ENCODE data around the gene KRTAP27-1.

KRTAP27-1 gene, protein sequence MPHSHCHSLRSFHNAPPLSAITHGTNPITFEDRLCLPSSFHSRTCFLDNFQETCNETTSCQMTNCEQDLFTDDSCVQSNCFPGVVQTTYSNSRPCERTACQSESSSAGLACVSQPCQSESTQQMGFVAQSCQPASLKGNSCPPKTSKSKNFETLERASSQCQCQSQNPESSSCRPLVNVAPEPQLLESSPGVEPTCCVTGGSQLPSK

DNA sequence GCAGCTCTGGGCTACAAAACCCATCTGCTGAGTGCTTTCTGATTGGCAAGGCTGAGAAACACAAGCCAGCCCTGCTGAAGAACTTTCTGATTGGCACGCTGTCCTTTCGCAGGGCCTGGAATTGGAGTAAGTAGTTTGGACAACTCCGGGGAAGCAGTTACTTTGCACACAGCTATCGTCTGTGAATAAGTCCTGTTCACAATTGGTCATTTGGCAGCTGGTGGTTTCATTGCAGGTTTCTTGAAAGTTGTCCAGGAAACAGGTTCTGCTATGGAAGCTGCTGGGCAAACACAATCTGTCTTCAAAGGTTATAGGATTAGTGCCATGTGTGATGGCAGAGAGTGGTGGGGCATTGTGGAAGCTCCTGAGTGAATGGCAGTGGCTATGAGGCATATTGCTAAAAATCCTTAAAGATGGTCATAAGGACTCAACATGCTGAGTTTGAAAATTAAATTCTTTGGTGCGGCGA, at the start of gene KRTAP27-1:
TSS of gene KRTAP27-1 (minus strand) at position 419 of the 469 bp plus-strand sequence. CDS start at position 393, 26 bp downstream.
- DNase-seq, result no peak

DNA sequence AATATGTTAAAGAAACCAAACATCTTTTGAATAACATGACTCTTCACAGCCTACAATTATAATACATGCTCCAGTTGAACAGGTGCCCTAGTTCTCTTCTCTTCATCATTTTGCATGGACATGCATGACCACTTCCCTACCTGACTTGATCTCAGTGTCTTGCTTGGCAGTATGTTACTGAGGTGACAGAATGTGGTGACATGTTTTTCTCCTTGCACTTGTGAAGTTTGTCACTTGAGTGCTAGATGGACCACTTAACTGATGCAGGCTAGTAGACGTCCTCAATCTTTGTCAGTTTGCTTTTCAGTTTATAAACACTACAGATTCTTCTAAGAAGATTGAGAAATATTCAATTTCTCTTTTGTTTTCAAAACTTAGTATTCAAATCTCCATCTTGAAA, 44.7 kb upstream of the KRTAP27-1 start:
- DNase-seq, result no peak

DNA sequence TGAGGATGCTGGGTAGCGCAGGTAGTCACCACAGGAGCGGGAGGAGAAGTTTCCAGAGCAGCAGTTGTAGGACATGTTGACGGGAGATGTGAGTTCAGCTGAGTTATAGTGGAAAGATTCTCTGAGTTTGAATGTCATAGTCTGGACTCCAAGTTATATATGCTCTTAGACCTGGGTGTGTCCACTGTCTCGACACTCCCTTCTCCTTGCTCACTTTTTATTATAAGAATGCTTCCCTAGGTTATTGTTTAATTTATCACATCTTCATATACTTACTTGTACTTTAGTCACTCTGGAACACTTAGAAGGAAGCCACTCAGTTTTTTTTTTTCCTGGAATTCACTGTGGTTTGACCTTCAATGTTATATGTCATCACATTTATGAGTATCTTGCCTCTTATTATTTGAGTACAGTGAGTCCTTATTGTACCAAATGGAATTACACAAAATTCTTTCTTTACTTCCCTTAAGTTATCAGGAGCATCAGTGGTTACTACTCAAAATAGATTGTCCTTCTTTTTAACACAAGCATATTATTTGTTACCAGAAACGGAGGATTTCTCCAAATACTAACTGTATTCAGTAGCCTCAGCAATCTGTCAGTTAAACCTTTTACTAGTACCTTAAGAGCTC, 34.8 kb upstream of the KRTAP27-1 start, which contains the start of gene KRTAP13-2:
TSS of gene KRTAP13-2 (minus strand) at position 133 of the 632 bp plus-strand sequence. CDS start at position 75, 58 bp downstream.
- no peak for DNase-seq

- no peak for DNase-seq
Observed at GRCh38 chr21:30355906-30356305, 18.4 kb upstream of the KRTAP27-1 start.

DNA sequence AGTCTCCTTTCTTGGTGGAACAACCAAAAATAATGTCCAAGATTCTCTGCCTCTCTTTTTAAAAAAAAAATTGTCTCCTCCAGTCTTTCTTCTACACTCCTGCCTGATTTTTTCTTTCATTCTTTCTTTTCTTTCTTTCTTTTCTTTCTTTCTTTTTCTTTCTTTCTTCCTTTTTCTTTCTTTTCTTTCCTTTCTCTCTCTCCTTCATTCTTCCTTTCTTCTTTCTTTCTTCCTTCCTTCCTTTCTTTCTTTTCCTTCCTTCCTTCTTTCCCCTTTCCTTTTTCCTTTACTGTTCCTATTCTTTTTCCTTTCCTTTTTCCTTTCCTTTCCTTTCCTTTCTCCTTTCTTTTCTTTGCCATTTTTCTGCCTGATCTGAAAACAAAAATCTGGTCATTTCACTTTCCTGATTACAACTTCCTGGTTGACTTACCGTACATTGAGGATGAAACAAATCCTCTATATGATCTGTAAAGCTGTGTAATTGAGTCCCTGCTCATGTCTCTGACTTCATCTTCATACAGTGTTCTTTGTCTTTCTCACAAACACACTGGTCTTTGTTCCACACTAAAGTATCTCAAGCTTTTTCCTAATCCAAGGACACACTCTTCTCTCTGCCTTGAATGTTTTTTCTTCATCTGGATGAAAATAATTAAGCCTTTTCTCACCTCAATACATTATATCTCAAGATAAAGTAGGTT, 17.0 kb upstream of the KRTAP27-1 start:
- no peak for DNase-seq

GRCh38 chr21:30351534-30351933, 14.0 kb upstream of the KRTAP27-1 start:
- DNase-seq, result no peak

DNA sequence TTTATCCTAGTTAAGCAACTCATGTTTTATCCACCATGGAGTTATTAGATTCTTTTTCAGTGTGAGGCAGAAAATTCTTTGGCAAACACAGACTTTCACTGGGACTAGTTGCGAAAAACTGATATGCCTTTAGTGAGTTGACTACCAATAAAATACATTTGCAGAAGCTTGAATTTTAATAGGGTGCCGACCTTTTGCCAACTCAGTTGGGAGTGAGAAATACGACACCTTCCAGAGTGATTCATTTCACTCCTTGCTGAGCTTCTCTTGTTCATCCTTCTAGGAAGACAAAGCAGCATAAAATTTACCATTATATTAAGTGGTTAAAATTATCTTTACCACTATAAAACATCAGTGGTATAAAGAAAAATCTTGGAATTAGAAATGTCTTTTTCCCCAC, 12.1 kb upstream of the KRTAP27-1 start:
- no peak for DNase-seq

- DNase-seq, result no peak
Observed at GRCh38 chr21:30348506-30348905, 11.0 kb upstream of the KRTAP27-1 start, which contains the start of gene KRTAP23-1. TSS of gene KRTAP23-1 (minus strand) at chr21:30348606. CDS start at chr21:30348606, 0 bp downstream.

- DNase-seq, result no peak
Observed at GRCh38 chr21:30345014-30345413, 7.5 kb upstream of the KRTAP27-1 start.

DNA sequence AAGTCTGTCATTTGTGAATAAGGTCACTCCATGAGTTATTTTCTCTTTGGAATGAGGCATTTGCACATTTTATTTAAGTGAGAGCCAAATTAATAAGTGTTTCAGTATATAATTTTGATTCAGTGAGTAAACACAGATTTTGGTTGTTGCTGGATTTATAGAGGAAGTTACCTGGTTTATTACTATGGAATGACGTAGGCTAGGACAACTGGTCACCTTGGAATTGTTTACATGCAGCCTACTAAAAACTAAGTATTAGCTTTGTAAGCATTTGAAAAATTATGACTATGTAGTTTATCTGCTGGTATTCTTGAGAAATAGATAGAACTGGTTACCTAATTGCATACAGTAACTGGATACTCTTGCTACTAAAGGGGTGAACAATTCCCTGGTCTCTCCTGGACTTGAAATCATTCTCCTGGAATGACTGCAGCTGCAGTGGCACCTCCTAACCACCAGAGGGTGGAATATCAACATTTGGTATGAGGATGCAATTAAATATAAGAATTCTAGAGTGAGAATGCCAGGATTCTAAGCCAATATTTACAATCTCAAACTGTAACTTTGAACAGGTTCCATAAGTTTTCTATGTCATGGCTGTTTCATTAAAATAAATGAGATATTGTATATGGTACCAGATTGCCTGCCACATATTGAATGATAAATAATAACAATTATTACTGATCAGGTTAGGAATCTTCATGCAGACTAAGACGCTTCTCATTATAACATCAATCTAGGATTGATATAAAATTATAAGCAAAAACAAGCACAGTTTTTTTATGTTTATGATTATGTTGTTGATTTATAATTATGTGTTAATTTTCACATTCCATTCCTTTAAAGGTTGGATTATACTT, 3.5 kb upstream of the KRTAP27-1 start:
- peak in 1 of 2 donors; percentile 33 for DNase-seq

GRCh38 chr21:30338717-30339116, 1.2 kb upstream of the KRTAP27-1 start:
- DNase-seq, result no peak

DNA sequence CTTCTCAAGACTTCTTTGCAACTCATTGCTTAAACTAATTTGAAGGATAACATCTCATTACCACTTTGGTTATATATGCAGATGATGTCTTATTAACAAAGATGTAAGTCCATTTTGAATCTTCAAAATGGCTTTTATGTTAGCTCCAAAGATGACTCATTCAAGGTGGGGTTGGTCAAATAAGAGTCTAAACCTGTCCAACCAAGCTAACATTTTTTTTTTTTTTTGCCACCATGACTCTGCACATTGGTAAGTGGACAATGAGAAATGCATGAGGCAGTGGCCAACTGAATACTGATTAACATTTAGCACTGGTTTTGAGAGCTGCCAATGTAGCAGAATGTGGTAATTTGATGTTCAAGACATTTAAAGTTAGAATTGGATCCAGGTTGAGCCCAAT, 278 bp upstream of the KRTAP27-1 start:
- DNase-seq, result no peak

GRCh38 chr21:30336596-30336995, 898 bp downstream of the KRTAP27-1 start:
- no peak for DNase-seq

DNA sequence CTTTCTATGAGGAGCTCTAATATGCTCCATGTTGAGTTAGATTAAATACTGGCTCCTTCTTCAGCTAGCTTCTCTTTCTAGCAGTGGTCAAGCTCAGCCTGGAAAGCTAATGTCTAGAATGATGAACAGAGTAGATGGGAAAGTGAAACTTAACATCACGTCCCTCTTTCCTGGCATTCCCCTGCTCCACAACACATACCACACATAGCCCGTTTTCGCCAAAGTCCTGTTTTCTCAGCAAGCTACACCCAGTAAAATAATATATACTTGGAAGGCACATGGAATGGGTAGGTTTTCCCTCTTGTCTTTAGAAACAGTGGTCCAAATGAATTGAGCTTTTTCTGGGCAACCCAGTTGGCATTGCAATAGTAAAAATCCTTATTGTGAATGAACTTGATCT, 3.8 kb downstream of the KRTAP27-1 start:
- no peak for DNase-seq

GRCh38 chr21:30332681-30333080, 4.8 kb downstream of the KRTAP27-1 start:
- DNase-seq, result no peak

- no peak for DNase-seq
Observed at GRCh38 chr21:30329203-30329875, 8.2 kb downstream of the KRTAP27-1 start.

GRCh38 chr21:30326390-30326789, 11.1 kb downstream of the KRTAP27-1 start:
- DNase-seq, result no peak

DNA sequence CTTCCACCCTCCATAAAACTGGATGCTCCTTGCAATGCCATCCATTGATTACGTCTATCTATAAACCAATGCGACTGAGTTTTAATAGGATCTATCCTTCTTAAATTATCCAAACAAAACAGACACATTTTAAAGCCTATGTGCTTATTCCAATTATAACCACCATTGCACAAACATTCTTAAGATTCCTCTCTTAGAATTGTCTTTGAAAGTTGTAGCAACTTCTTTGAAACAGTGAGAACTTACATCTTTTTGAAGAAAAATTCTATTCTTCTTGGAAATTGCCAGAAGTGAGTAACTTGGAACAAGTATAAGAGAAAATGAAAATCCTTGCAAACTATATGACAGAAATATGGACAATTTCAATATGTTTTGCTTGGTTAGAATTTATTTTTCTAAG, 17.3 kb downstream of the KRTAP27-1 start, which contains the start of gene KRTAP26-1:
TSS of gene KRTAP26-1 (minus strand) at position 101 of the 400 bp plus-strand sequence. CDS start 280 bp downstream, outside the sequence.
- no peak for DNase-seq

DNA sequence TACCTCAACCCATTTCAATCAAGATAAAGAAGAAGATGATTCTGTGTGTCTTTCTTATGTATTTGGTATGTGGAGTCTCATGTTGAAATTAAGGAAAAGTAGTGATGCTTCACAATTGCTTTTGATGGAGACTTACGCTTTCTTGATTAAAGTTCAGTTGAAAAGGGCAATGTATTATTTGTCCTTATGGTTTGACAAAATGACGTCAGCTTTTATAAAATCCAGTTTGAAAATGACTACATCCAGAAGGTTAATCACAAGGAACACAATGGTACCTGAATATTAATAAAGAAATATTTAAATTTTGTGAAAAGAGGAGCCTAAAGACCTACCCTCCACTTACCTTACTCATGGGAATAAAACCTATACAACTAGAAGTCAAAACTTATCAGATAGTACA, 21.8 kb downstream of the KRTAP27-1 start:
- DNase-seq, result no peak

- DNase-seq, result no peak
Observed at GRCh38 chr21:30306884-30307283, 30.6 kb downstream of the KRTAP27-1 start.

- DNase-seq, result no peak
Observed at GRCh38 chr21:30305136-30305535, 32.4 kb downstream of the KRTAP27-1 start.

DNA sequence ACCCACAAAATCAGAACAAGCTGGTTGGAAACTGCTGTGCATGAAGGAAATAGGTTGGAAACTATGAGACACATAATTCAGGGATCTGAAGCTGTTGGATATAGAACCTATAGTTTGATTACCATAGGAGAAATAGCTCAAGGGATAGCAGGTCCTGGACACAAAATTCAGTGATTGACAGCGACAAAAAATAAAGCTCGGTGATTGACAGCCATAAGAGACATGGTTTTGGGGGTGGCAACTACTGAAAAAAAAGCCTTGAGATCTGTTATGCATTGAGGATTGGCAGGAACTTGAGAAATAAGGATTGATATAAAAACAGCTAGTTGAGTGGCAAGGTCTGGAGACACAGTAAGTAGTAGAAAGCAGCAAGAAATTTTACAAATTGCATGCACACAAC, 48.3 kb downstream of the KRTAP27-1 start, which contains the start of gene KRTAP25-1:
TSS of gene KRTAP25-1 (minus strand) at position 300 of the 400 bp plus-strand sequence. CDS start at position 276, 24 bp downstream.
- no peak for DNase-seq
